SU-DHL-6 (cell line): ENCODE measurements around the gene GNB4.

Experiments used
- CTCF ChIP-seq: fragments of 200-600 bp; sonication (generic); IDR thresholded peaks from one replicate; pipeline ENCODE4 v1.5.1; 2017; ENCODE audit warnings: antibody characterized with exemption, mild to moderate bottlenecking, low read length, moderate library complexity; ENCODE audit not compliant: insufficient read depth, poor library complexity, severe bottlenecking
- EZH2phosphoT487 ChIP-seq: fragments of 200-600 bp; sonication (generic), shearing (Covaris generic); conservative IDR thresholded peaks from 2 replicates; pipeline ENCODE4 v1.6.1; 2018; ENCODE audit warnings: mild to moderate bottlenecking, antibody characterized with exemption, low read length, moderate library complexity, mixed read lengths

GRCh38 chr3:179410999-179411398, 40.3 kb downstream of the GNB4 start:
- no peak for TF ChIP-seq EZH2phosphoT487
- TF ChIP-seq CTCF: no peak
